ENCODE results near the gene SLC16A8. TPM values are rescaled to one million over a fixed set of nuclear protein-coding genes. Genes with fewer than 3 reads are reported as not detected.

SLC16A8 gene
- polyA plus RNA-seq, 3 donors: not detected

GRCh38 chr22:38088629-38089473 lies 4.9 kb upstream of the SLC16A8 start:
- Histone ChIP-seq H3K27me3 (ENCODE audit: control insufficient read depth in 2 of 2, insufficient read depth in 2 of 2, low read length in 2 of 2) (peaks cover 2 to 24% of the 10 kb centered on the region in 2 donors), H3K4me3 (replicated peaks in 1 of 3; ENCODE audit: low read depth in 2 of 3, low read length in 3 of 3) (no peak overlapping the region), H3K9ac (ENCODE audit: insufficient read depth, low read length, poor library complexity, severe bottlenecking) (no peak overlapping the region), H4K20me1 (ENCODE audit: insufficient read depth, low read length) (no peaks in the 10 kb centered on the region), H3K4me1 (ENCODE audit: control insufficient read depth in 1 of 2, insufficient read depth in 2 of 2, low read length in 2 of 2) (no peaks in the 10 kb centered on the region), H3K27ac (ENCODE audit: low read depth in 1 of 2, low read length in 2 of 2) (no peak overlapping the region), H3K4me2 (replicated peaks; ENCODE audit: extremely low read depth, low read length, poor library complexity, severe bottlenecking) (no peak overlapping the region), H3K9me3 (replicated peaks in 1 of 2; ENCODE audit: control insufficient read depth in 1 of 2, insufficient read depth in 1 of 2, low read length in 2 of 2) (no peaks in the 10 kb centered on the region), H3K36me3 (replicated peaks in 1 of 2; ENCODE audit: control insufficient read depth in 1 of 2, insufficient read depth in 2 of 2, low read length in 2 of 2) (no peaks in the 10 kb centered on the region), H2AFZ (ENCODE audit: insufficient read depth, low read depth, low read length, poor library complexity, severe bottlenecking) (no peak overlapping the region), H3K79me2 (ENCODE audit: insufficient read depth, low read length) (no peaks in the 10 kb centered on the region)
- H3K27ac Mint-ChIP-seq: no peak overlapping the region
- peaks cover 0 to 3% (median 1%) of the 10 kb centered on the region in 7 donors for H3K9me3 Mint-ChIP-seq
- H3K27me3 Mint-ChIP-seq (ENCODE audit: low read depth in 3 of 3): peaks cover 26 to 31% (median 27%) of the 10 kb centered on the region in 3 donors
- TF ChIP-seq, protein P1, sequence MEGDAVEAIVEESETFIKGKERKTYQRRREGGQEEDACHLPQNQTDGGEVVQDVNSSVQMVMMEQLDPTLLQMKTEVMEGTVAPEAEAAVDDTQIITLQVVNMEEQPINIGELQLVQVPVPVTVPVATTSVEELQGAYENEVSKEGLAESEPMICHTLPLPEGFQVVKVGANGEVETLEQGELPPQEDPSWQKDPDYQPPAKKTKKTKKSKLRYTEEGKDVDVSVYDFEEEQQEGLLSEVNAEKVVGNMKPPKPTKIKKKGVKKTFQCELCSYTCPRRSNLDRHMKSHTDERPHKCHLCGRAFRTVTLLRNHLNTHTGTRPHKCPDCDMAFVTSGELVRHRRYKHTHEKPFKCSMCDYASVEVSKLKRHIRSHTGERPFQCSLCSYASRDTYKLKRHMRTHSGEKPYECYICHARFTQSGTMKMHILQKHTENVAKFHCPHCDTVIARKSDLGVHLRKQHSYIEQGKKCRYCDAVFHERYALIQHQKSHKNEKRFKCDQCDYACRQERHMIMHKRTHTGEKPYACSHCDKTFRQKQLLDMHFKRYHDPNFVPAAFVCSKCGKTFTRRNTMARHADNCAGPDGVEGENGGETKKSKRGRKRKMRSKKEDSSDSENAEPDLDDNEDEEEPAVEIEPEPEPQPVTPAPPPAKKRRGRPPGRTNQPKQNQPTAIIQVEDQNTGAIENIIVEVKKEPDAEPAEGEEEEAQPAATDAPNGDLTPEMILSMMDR (IDR thresholded peaks at IDR 0.05): no peak
- peak overlapping the region in 1 of 2 donors; percentile 53 for H3K4me3 Mint-ChIP-seq
- H3K4me1 Mint-ChIP-seq: no peaks in the 10 kb centered on the region
- no peaks in the 10 kb centered on the region for H3K36me3 Mint-ChIP-seq
- intact Hi-C loops (cut with micrococcal nuclease): no loop called here
- 47% methylated on average over 44 of the region's 85 CpGs for WGBS (ENCODE audit: insufficient coverage)
- no peak for DNase-seq

- Histone ChIP-seq H2AFZ (ENCODE audit: insufficient read depth, low read depth, low read length, poor library complexity, severe bottlenecking) (no peak overlapping the region), H3K36me3 (replicated peaks in 1 of 2; ENCODE audit: control insufficient read depth in 1 of 2, insufficient read depth in 2 of 2, low read length in 2 of 2) (no peaks in the 10 kb centered on the region), H3K4me3 (replicated peaks in 1 of 3; ENCODE audit: low read depth in 2 of 3, low read length in 3 of 3) (no peak overlapping the region), H3K9ac (ENCODE audit: insufficient read depth, low read length, poor library complexity, severe bottlenecking) (no peak overlapping the region), H3K4me2 (replicated peaks; ENCODE audit: extremely low read depth, low read length, poor library complexity, severe bottlenecking) (no peak overlapping the region), H3K27ac (ENCODE audit: low read depth in 1 of 2, low read length in 2 of 2) (no peak overlapping the region), H3K9me3 (replicated peaks in 1 of 2; ENCODE audit: control insufficient read depth in 1 of 2, insufficient read depth in 1 of 2, low read length in 2 of 2) (no peaks in the 10 kb centered on the region), H3K27me3 (ENCODE audit: control insufficient read depth in 2 of 2, insufficient read depth in 2 of 2, low read length in 2 of 2) (peaks cover 2 to 34% of the 10 kb centered on the region in 2 donors), H3K79me2 (ENCODE audit: insufficient read depth, low read length) (no peaks in the 10 kb centered on the region), H4K20me1 (ENCODE audit: insufficient read depth, low read length) (no peaks in the 10 kb centered on the region), H3K4me1 (ENCODE audit: control insufficient read depth in 1 of 2, insufficient read depth in 2 of 2, low read length in 2 of 2) (no peaks in the 10 kb centered on the region)
- no peak for DNase-seq
- H3K9me3 Mint-ChIP-seq: peaks cover 0 to 3% (median 1%) of the 10 kb centered on the region in 7 donors
- H3K27me3 Mint-ChIP-seq (ENCODE audit: low read depth in 3 of 3): peaks cover 32 to 41% (median 33%) of the 10 kb centered on the region in 3 donors
- no peaks in the 10 kb centered on the region for H3K4me1 Mint-ChIP-seq
- WGBS (ENCODE audit: insufficient coverage): 98% methylated on average over 11 of the region's 12 CpGs
- TF ChIP-seq, protein P1 (IDR thresholded peaks at IDR 0.05): no peak
- peak overlapping the region in 1 of 2 donors; percentile 53 for H3K4me3 Mint-ChIP-seq
- no peak overlapping the region for H3K27ac Mint-ChIP-seq
- no peaks in the 10 kb centered on the region for H3K36me3 Mint-ChIP-seq
- intact Hi-C loops (cut with micrococcal nuclease): no loop called here
Measured at GRCh38 chr22:38087855-38088254, 3.9 kb upstream of the SLC16A8 start.
